ENCODE results near the gene UBE2E2. TPM values are rescaled to one million over a fixed set of nuclear protein-coding genes. Genes with fewer than 3 reads are reported as not detected.

UBE2E2 gene
- total RNA-seq, 1 experiment from 2014 or later: 38.6 TPM

DNA sequence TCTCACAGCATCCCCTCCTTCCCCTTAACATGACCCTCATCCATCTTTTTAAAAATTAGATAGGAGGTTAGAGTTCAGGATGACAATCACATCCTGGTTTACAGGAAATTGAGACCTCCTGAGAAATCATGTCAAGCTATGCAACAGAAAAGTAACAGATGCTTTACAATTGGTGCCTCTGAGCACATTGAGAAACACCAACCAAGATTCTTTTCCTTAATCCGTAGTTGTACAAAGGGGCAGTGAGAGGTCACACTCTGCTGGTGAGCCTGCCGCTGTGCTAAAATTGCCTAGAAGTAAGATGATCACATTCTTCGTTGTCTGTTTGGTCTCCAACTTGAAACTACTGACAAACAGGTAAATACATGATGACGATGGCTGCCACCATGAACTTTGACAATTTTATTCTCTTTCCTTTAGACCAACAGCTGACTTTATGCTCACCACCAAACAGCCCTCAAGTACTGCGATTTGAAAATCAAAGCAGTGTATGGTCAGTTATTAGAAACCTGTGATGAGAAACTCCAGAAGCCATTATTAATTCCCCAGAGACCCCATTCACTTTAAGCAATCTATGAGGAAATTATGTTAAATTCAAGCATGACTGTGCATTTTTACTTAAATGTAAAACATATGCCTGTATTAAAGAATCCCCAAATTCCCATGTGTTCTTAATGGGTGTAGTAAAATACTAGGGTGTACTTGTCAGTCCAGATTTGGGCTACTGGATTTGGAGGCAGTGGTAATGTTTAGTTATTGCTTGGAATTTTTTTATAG lies 392.0 kb downstream of the UBE2E2 start:
- no peak overlapping the region for H3K27ac ChIP-seq (ENCODE audit: insufficient read length, low read depth, low read length)

More for the DNA sequence above, 392.0 kb downstream of the UBE2E2 start:
- Histone ChIP-seq H3K18ac (ENCODE audit: insufficient read length, low read depth, low read length) (no peak overlapping the region), H3K4me2 (ENCODE audit: insufficient read depth, insufficient read length, low read length) (no peak overlapping the region), H3K23me2 (ENCODE audit: insufficient read length, low read depth, low read length, poor library complexity, severe bottlenecking) (peaks cover 2% of the 10 kb centered on the region), H3K9ac (ENCODE audit: extremely low read depth, insufficient read length, low read length) (no peak overlapping the region), H3K14ac (ENCODE audit: insufficient read depth, low read length) (no peak overlapping the region), H2BK20ac (ENCODE audit: low read depth, low read length, poor library complexity, severe bottlenecking) (no peak overlapping the region), H2BK5ac (ENCODE audit: insufficient read length, low read length) (no peak overlapping the region), H3K27me3 (ENCODE audit: insufficient read depth, low read length) (no peaks in the 10 kb centered on the region), H3T11ph (ENCODE audit: low read length) (no peak overlapping the region), H4K5ac (ENCODE audit: insufficient read length, low read depth, low read length) (no peak overlapping the region), H3K79me2 (ENCODE audit: insufficient read depth, low read length) (no peaks in the 10 kb centered on the region), H3K56ac (ENCODE audit: insufficient read length, low read depth, low read length) (no peak overlapping the region), H3K4me1 (ENCODE audit: insufficient read depth, low read length) (no peaks in the 10 kb centered on the region), H2AK5ac (ENCODE audit: insufficient read length, low read length) (no peak overlapping the region), H2BK15ac (ENCODE audit: low read depth, low read length) (no peak overlapping the region), H3K23ac (ENCODE audit: insufficient read length, low read depth, low read length) (no peak overlapping the region), H3K9me3 (ENCODE audit: control insufficient read depth, low read depth, low read length) (no peaks in the 10 kb centered on the region), H2AFZ (ENCODE audit: low read length) (no peak overlapping the region), H2BK12ac (ENCODE audit: insufficient read length, low read depth, low read length) (no peak overlapping the region), H4K20me1 (ENCODE audit: control insufficient read depth, insufficient read depth, insufficient read length) (no peaks in the 10 kb centered on the region), H4K8ac (replicated peaks; ENCODE audit: insufficient read length, low read depth, low read length) (no peak overlapping the region), H2BK120ac (ENCODE audit: low read depth, low read length, poor library complexity, severe bottlenecking) (no peak overlapping the region), H3K4ac (ENCODE audit: low read depth, low read length) (no peak overlapping the region), H4K91ac (ENCODE audit: insufficient read length, low read depth, low read length) (no peak overlapping the region), H3K79me1 (ENCODE audit: insufficient read depth, low read depth, low read length, poor library complexity, severe bottlenecking) (no peaks in the 10 kb centered on the region)
- DNase-seq: no peak
- Mint-ChIP-seq H3K4me1 (peaks cover 0 to 3% of the 10 kb centered on the region in 2 experiments; a peak in 1 of 4 replicates), H3K36me3 (ENCODE audit: insufficient read depth in 1 of 3, low read depth in 3 of 3) (peaks cover 7 to 9% (median 7%) of the 10 kb centered on the region in 3 experiments; a peak in 6 of 7 replicates), H3K27me3 (ENCODE audit: low read depth) (no peaks in the 10 kb centered on the region), H3K27ac (no peak overlapping the region), H3K9me3 (peaks cover 4 to 7% of the 10 kb centered on the region in 2 experiments; a peak in 3 of 5 replicates), H3K4me3 (no peak overlapping the region)
- WGBS (ENCODE audit: extremely low coverage, insufficient read length, low lambda C conversion rate): no CpG with 5 or more reads among the region's 5 CpGs
- TF ChIP-seq, protein P1, sequence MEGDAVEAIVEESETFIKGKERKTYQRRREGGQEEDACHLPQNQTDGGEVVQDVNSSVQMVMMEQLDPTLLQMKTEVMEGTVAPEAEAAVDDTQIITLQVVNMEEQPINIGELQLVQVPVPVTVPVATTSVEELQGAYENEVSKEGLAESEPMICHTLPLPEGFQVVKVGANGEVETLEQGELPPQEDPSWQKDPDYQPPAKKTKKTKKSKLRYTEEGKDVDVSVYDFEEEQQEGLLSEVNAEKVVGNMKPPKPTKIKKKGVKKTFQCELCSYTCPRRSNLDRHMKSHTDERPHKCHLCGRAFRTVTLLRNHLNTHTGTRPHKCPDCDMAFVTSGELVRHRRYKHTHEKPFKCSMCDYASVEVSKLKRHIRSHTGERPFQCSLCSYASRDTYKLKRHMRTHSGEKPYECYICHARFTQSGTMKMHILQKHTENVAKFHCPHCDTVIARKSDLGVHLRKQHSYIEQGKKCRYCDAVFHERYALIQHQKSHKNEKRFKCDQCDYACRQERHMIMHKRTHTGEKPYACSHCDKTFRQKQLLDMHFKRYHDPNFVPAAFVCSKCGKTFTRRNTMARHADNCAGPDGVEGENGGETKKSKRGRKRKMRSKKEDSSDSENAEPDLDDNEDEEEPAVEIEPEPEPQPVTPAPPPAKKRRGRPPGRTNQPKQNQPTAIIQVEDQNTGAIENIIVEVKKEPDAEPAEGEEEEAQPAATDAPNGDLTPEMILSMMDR (conservative IDR thresholded peaks at IDR 0.05): no peak

Measured in H9 (cell line).